Suprapubic skin (tissue), 3 donors: Measurements from ENCODE around the gene TECTA.

Experiments used
- EP300 ChIP-seq: sonication (generic); formaldehyde crosslinking; IDR thresholded peaks from one replicate; pipeline ENCODE4 v1.6.1; 2017; ENCODE audit warnings: antibody characterized with exemption
- POLR2A ChIP-seq, 2 donors: fragments of 450-650 bp; IDR thresholded peaks; one replicate each; pipeline ENCODE4 v1.6.1; 2017; ENCODE audit warnings: antibody characterized with exemption in 2 of 2, mild to moderate bottlenecking in 2 of 2, moderate library complexity in 2 of 2
- TF ChIP-seq, protein P1 (sequence below), 2 donors: fragments of 200-600 bp in 1 of 2; fragments of 450-650 bp in 1 of 2; sonication (generic) in 1 of 2; IDR thresholded peaks; one replicate each; pipeline ENCODE4 v1.5.1; 2016 to 2019; ENCODE audit warnings: antibody characterized with exemption in 2 of 2, mild to moderate bottlenecking in 1 of 2, moderate library complexity in 1 of 2

DNA sequence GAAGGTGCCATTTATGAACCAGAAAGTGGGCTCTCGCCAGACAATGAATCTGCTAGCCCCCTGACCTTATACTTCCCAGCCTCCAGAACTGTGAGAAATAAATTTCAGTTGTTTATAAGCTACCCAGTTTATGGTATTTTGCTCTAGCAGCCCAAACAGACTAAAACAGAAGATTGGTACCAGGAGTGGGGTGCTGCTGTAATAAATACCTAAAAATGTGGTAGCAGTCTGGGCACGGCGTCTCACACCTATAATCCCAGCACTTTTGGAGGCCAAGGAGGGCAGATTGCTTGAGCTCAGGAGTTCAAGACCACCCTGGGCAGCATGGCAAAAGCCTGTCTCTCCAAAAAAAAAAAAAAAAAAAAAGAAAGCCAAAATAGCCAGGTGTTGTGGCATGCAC, 21.3 kb downstream of the TECTA start:
- TF ChIP-seq POLR2A (IDR thresholded peaks at IDR 0.05), result no peak
- TF ChIP-seq, protein P1, sequence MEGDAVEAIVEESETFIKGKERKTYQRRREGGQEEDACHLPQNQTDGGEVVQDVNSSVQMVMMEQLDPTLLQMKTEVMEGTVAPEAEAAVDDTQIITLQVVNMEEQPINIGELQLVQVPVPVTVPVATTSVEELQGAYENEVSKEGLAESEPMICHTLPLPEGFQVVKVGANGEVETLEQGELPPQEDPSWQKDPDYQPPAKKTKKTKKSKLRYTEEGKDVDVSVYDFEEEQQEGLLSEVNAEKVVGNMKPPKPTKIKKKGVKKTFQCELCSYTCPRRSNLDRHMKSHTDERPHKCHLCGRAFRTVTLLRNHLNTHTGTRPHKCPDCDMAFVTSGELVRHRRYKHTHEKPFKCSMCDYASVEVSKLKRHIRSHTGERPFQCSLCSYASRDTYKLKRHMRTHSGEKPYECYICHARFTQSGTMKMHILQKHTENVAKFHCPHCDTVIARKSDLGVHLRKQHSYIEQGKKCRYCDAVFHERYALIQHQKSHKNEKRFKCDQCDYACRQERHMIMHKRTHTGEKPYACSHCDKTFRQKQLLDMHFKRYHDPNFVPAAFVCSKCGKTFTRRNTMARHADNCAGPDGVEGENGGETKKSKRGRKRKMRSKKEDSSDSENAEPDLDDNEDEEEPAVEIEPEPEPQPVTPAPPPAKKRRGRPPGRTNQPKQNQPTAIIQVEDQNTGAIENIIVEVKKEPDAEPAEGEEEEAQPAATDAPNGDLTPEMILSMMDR (IDR thresholded peaks at IDR 0.05), result no peak
- TF ChIP-seq EP300, result no peak
